Measurements from ENCODE around the gene TAOK3. TPM values are rescaled to one million over a fixed set of nuclear protein-coding genes. Genes with fewer than 3 reads are reported as not detected.
A peak's percentile ranks its signal among the peaks of the same experiment; 100 is the strongest.

Gene TAOK3
- total RNA-seq, 1 donor from 2014 or later = 18.3 TPM

GRCh38 chr12:118124333-118124874 is 248.3 kb downstream of the TAOK3 start:
- H3K27ac Mint-ChIP-seq (ENCODE audit: unreplicated experiment) = no peak overlapping the region
- peaks cover 12% of the 10 kb centered on the region for H3K4me1 Mint-ChIP-seq (ENCODE audit: low read depth)
- no peak for TF ChIP-seq CTCF (IDR thresholded peaks at IDR 0.05)
- no peak for DNase-seq (ENCODE audit: low spot score)
- H3K27me3 Mint-ChIP-seq (ENCODE audit: low read depth) = no peaks in the 10 kb centered on the region
- H3K36me3 Mint-ChIP-seq (ENCODE audit: low read depth) = no peaks in the 10 kb centered on the region
- no peaks in the 10 kb centered on the region for H3K9me3 Mint-ChIP-seq (ENCODE audit: low read depth)
- H3K4me3 Mint-ChIP-seq (ENCODE audit: unreplicated experiment) = no peak overlapping the region

DNA sequence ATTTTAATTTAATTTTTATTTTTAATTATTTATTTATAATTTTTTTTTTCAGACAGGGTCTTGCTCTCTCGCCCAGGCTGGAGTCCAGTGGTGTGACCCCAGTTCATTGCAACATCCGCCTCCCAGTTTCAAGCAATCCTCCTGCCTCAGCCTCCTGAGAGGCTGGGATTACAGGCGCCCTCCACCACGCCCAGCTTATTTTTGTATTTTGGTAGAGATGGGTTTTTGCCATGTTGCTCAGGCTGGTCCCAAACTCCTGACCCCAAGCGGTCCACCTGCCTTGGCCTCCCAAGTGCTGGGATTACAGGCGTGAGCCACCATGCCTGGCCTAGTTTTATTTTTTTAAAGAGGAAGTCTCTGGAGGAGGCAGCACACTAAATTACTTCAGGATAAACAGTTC is 250.4 kb downstream of the TAOK3 start:
- Mint-ChIP-seq H3K4me1 (ENCODE audit: low read depth) (peaks cover 12% of the 10 kb centered on the region), H3K27me3 (ENCODE audit: low read depth) (no peaks in the 10 kb centered on the region), H3K36me3 (ENCODE audit: low read depth) (no peaks in the 10 kb centered on the region), H3K9me3 (ENCODE audit: low read depth) (no peaks in the 10 kb centered on the region), H3K27ac (ENCODE audit: unreplicated experiment) (no peak overlapping the region), H3K4me3 (ENCODE audit: unreplicated experiment) (no peak overlapping the region)
- no peak for TF ChIP-seq CTCF (IDR thresholded peaks at IDR 0.05)
- DNase-seq (ENCODE audit: low spot score) = no peak

DNA sequence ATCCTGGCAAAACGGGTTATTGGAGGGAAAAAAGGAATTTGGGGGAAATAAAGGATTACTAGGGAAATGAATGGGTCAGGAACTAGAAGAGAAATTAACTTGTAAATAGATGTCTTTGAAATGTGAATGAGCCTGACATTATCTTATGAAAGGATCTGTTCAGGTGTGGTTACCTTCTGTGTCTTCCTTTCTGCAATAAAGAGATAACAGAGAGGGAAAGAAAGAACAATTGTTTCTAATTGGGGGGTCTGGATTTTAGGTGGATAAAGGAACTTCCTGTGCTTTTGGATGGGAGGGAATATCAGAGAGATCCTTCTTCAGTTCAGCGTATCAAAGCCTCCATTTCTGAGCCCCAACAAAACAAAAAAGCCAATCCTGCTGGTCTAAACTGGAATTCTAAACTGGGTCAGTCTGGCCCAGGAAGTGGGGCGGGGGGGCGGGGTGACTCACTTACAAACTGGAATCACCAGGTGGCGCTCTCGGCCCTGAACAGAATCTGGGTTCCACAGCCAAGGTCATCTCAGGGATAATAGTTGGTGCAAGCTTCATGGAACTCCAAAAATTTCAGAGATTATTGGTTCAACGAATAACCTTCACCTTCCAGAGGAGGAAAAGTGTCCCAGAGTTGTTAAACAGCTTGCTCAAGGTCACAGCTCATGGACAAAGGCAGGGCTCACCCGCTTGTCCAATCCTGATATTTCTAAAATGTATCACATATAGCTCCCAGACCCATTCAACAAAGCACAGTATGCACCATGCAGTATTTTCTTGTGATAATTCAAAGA is 251.9 kb downstream of the TAOK3 start:
- H3K4me3 Mint-ChIP-seq (ENCODE audit: unreplicated experiment) = no peak overlapping the region
- DNase-seq (ENCODE audit: low spot score) = no peak
- peak; percentile 92 for TF ChIP-seq CTCF (IDR thresholded peaks at IDR 0.05)

DNA sequence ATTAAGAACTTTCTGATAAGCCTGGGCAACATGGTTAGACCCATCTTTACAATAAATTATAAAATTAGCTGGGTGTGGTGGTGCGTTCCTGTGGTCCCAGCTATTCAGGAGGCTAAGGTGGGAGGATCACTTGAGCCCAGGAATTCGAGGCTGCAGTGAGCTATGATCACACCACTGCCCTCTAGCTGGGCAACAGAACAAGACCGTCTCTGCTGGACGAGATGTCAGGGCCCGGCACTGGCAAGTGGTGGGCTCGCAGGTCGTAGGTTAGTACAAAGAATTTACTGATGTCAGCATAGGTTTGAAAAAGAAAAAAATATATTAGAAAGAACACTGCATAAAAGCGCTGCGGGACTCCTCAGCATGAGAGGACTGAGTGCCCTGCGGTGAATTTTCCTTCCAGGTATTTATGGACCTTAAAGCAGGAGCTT is 253.2 kb downstream of the TAOK3 start:
- Mint-ChIP-seq H3K9me3 (ENCODE audit: low read depth) (peaks cover 3% of the 10 kb centered on the region), H3K36me3 (ENCODE audit: low read depth) (peaks cover 5% of the 10 kb centered on the region), H3K4me1 (ENCODE audit: low read depth) (peaks cover 12% of the 10 kb centered on the region), H3K27me3 (ENCODE audit: low read depth) (no peaks in the 10 kb centered on the region), H3K4me3 (ENCODE audit: unreplicated experiment) (no peak overlapping the region), H3K27ac (ENCODE audit: unreplicated experiment) (no peak overlapping the region)
- no peak for DNase-seq (ENCODE audit: low spot score)
- peak; percentile 16 for TF ChIP-seq CTCF (IDR thresholded peaks at IDR 0.05)

More for the DNA sequence above, 251.9 kb downstream of the TAOK3 start:
- no peaks in the 10 kb centered on the region for H3K9me3 Mint-ChIP-seq (ENCODE audit: low read depth)
- H3K36me3 Mint-ChIP-seq (ENCODE audit: low read depth) = peaks cover 1% of the 10 kb centered on the region
- H3K27ac Mint-ChIP-seq (ENCODE audit: unreplicated experiment) = peak overlapping the region; percentile 78
- H3K4me1 Mint-ChIP-seq (ENCODE audit: low read depth) = peaks cover 12% of the 10 kb centered on the region
- no peaks in the 10 kb centered on the region for H3K27me3 Mint-ChIP-seq (ENCODE audit: low read depth)

GRCh38 chr12:118109088-118109487 is 263.6 kb downstream of the TAOK3 start:
- H3K27me3 Mint-ChIP-seq (ENCODE audit: low read depth) = no peaks in the 10 kb centered on the region
- TF ChIP-seq CTCF (IDR thresholded peaks at IDR 0.05) = no peak
- no peak overlapping the region for H3K27ac Mint-ChIP-seq (ENCODE audit: unreplicated experiment)
- no peaks in the 10 kb centered on the region for H3K36me3 Mint-ChIP-seq (ENCODE audit: low read depth)
- no peak for DNase-seq (ENCODE audit: low spot score)
- peaks cover 4% of the 10 kb centered on the region for H3K4me1 Mint-ChIP-seq (ENCODE audit: low read depth)
- no peaks in the 10 kb centered on the region for H3K9me3 Mint-ChIP-seq (ENCODE audit: low read depth)
- H3K4me3 Mint-ChIP-seq (ENCODE audit: unreplicated experiment) = no peak overlapping the region
